Fibroblast of skin of scalp (primary cell): ENCODE data around the gene CDH26.

Source experiments
- DNase-seq: peaks from one replicate; pipeline ENCODE4 v3.0.0-alpha.2; 2013

CDH26 gene

GRCh38 chr20:60016406-60016805 lies 58.2 kb downstream of the CDH26 start:
- no peak for DNase-seq

DNA sequence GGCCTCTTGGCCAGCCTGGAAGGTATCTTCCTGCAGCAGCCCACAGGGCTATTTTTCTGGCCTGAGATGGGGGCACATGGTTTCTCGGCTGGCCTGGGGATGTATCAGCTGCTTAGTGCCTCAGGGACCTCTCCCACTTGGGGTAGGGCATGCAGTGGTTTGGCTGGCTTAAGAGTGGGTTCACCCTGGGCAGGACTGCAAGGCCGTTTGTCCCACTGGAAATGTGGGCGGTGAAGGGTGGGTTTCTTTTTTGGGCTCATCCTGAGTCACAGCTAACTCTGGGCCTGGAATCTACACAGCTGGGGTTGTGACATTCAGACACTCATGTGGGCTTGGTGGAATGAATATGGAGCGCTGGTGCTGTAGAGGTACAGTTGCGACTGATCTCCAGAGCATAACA lies 62.0 kb downstream of the CDH26 start:
- no peak for DNase-seq

- no peak for DNase-seq
These were observed 62.9 kb downstream of the CDH26 start for GRCh38 chr20:60021104-60021503.

DNA sequence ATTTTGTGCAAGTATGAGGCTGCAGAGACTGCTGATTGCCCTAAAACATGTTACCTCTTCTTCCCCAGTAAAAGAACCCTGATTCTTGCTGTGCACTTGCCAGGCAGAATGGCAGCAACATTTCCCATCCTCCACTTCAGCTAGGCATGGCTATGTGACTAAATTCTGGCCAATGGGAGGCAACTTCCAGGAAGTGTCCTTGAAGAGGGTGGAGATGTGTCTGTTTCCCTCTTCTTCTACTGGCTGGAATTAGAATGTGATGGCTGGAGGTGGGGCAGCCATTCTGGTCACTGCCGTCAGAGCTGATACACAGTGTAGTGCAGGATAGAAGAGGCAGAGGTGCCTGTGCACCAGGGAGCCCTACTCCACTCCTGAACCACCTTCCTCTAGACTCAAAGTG lies 64.6 kb downstream of the CDH26 start:
- DNase-seq, result no peak

- no peak for DNase-seq
These were observed 66.0 kb downstream of the CDH26 start for GRCh38 chr20:60024245-60024644.

DNA sequence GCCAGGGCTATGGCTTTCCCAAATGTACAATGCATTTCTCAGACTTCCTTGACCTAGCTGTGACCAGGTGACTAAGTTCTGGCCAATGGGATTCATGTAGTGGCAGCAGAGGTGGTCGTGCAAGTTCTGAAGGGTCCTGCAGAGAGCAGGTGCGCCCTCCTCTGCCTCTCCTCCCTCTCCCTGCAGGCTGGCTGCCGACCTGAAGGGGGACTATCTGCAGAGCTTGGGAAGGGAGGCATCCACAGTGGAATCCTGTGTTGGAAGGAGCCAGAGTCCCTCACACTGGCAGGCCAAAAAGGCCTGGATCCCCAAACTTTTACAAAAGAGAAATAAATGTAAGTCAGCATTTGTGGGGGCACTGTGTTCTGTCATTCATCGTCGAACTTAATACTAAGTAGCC lies 66.6 kb downstream of the CDH26 start:
- DNase-seq, result no peak

- DNase-seq, result no peak
These were observed 67.8 kb downstream of the CDH26 start for GRCh38 chr20:60026010-60026409.

DNA sequence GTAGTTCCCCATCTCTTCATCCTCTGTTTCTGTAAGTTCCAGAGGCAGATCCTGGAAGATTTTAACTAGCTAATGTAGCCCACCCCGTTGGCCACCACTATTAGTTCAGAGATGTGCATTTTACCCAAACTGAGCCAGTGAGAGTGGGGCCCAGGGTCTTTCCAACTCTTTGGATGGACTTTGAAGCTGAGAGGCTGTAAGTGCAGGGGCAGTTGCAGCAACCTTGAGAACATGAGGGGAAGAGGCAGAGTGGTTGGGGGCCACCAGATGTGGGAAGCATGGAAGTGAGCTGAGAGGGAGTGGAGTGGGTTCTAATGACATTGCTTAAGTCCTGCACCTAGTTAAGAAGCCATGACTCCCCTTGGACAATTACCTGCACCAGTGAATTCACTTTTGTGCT lies 72.2 kb downstream of the CDH26 start:
- no peak for DNase-seq

GRCh38 chr20:60031107-60031506 lies 72.9 kb downstream of the CDH26 start:
- no peak for DNase-seq

- no peak for DNase-seq
These were observed 76.2 kb downstream of the CDH26 start for GRCh38 chr20:60034231-60035110.

GRCh38 chr20:60035486-60035885 lies 77.3 kb downstream of the CDH26 start:
- DNase-seq, result no peak

DNA sequence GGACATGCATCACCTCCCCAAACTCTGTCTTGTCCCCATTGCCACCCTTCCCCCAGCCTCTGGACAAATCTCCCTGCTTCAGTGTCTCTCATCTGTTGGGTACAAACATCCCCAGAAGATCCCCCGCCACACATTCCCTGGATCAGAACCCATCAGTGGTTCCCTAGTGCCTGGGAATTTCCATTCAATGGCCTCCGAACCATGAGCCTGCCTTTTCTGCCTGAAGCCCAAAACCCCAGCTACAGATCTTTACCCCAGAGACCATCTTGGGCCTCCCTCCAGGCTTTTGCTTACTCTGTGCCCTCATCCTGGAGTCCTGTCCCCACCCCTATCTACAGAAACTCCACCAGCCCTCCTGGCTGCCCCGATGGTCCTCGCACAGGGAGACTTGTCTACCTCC lies 78.1 kb downstream of the CDH26 start:
- DNase-seq, result no peak

GRCh38 chr20:60036746-60037499 lies 78.7 kb downstream of the CDH26 start:
- peak; percentile 75 for DNase-seq

GRCh38 chr20:60038400-60039008 lies 80.3 kb downstream of the CDH26 start:
- DNase-seq, result no peak

DNA sequence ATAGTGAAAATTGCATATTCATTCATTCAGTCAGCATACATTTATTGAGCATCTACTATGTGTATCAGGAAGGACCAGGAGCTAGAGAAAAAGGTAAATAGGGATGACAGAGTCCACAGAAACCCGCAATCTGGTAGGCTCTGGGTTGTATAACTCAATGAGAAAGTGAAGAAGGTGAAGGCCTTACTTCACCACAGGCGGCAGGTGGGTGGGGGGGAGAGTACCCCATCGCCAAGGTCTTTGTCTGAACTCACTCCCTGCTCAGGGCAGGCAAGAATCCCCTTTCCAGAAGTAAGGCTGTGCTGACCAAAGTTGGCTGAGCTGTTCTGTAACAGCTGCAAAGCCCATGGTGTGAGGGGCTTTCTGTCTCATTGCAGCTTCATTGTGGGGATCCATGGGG lies 81.3 kb downstream of the CDH26 start:
- no peak for DNase-seq

DNA sequence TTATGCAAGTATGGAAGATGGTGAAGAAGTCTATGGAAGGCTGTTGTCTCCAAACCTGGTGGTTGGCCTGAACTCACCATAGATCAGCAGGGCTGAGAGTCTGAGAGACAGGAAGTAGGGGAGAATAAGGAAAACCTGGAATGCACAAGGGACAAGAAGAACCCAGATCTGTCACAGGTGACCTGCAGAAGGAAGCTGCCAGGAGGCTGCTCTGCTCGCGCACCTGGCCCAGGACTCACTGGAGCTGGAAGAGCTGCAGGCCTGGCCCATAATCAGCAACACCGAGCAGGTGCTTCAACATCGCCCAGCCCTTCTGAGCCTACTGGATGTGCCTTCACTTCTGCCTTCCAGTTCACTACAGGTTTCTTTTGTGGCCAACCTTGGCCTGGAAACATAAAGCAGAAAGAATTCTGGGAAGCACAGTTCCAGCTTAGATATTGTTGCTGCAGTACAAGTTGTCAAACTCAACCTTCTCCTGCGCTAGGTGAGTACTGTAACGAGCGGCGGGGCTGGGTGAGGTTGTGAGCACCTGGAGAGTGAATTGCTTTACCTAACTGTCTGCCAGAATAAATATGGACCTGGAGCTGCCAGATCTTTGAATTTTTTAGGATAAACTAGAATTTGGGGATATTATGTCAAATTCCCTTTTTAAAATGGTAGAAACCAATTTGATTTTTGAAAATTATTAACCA lies 82.4 kb downstream of the CDH26 start:
- no peak for DNase-seq

DNA sequence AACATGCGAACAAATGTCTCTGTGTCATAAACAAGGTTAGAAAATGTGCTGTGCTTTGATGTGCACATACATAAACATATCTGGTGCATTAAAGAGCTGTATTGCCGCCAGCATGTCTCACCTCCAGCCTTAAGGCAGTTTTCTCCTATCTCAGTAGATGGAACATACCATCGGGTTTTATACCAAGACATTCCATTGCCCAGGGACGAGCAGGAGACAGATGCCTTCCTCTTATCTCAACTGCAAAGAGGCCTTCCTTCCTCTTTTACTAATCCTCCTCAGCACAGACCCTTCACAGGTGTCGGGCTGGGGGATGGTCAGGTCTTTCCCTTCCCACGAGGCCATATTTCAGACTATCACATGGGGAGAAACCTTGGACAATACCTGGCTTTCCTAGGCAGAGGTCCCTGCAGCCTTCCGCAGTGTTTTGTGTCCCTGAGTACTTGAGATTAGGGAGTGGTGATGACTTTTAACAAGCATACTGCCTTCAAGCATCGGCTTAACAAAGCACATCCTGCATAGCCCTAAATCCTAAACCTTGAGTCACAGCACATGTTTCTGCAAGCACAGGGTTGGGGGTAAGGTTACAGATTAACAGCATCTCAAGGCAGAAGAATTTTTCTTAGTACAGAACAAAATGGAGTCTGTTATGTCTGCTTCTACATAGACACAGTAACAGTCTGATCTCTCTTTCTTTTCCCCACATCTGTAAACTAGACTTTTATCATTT lies 83.4 kb downstream of the CDH26 start:
- DNase-seq, result peak; percentile 82

- no peak for DNase-seq
These were observed 85.2 kb downstream of the CDH26 start for GRCh38 chr20:60043435-60043834.

DNA sequence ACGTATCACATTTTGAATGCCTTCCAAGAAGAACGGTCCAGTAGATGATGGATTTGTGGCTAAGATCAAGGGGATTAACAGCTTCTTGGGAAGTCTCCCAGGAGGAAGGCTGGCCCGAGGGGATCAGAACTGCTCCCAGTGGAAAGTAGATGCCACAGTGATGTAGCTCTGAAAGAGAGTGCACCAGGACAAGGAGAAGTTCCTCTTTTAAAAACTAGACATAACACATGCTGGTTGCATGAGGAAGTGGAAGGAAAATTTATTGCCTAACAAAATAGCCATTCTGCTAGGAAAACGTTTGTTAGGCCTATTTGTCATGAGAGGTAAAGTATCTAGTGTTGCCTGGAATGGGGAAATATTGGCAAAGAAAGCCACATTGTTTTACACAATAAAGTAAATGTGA lies 87.8 kb downstream of the CDH26 start:
- peak; percentile 41 for DNase-seq

- no peak for DNase-seq
These were observed 88.2 kb downstream of the CDH26 start for GRCh38 chr20:60046436-60046835.

GRCh38 chr20:60046860-60047259 lies 88.6 kb downstream of the CDH26 start:
- no peak for DNase-seq
